GM21390 (cell line): ENCODE measurements around the gene CORO2A.

Source experiments
- ATAC-seq: cut with Tn5 transposase; IDR thresholded peaks from one replicate; pipeline ENCODE4 v1.9.1; 2021; ENCODE audit not compliant: unreplicated experiment

The CORO2A gene, protein sequence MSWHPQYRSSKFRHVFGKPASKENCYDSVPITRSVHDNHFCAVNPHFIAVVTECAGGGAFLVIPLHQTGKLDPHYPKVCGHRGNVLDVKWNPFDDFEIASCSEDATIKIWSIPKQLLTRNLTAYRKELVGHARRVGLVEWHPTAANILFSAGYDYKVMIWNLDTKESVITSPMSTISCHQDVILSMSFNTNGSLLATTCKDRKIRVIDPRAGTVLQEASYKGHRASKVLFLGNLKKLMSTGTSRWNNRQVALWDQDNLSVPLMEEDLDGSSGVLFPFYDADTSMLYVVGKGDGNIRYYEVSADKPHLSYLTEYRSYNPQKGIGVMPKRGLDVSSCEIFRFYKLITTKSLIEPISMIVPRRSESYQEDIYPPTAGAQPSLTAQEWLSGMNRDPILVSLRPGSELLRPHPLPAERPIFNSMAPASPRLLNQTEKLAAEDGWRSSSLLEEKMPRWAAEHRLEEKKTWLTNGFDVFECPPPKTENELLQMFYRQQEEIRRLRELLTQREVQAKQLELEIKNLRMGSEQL

DNA sequence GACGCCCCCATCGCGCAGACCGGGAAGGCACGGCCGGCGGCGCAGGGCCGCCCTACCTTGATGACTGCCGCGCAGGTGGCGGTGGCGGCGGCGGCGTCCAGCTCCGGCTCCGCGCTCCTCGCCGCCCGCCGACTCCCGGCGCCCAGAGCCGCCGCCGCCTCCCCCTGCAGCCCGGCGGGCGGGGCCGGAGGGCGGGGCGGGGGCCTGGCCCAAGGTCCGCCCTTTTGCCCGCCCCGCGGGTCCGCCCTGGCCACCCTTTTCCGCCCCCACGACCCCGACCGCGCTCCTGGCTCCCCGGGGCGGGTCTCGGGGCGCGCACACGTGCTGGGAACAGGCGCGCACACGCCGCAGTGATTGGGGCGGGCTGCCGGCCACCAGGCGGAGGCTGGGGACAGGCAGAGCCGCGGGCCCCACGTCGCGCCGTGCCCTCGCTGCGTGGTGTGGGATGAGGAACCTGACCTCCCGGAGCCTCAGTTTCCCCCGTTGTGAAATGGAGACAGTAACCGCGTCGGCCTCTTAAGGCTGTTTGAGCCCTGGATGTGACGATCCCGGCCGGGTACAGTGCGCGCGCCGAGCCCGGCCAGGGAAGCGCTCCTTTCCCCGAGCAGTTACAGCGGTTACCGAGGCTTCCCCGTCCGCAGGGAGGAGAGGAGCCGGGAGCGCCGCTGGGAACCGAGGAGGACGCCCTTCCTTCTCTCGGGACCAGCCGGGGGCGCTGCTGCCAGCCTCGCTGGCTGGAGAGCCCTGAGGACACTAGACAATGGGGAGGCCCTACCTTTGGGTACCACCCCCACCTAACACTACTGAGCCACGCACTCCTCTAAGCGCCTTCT lies at the start of gene CORO2A:
TSS of gene CORO2A (minus strand) at position 135 of the 833 bp plus-strand sequence. CDS start 34,977 bp downstream, outside the sequence.
- ATAC-seq, result peak; percentile 54

- no peak for ATAC-seq
Measured at GRCh38 chr9:98241357-98242300, 49.2 kb upstream of the CORO2A start.

DNA sequence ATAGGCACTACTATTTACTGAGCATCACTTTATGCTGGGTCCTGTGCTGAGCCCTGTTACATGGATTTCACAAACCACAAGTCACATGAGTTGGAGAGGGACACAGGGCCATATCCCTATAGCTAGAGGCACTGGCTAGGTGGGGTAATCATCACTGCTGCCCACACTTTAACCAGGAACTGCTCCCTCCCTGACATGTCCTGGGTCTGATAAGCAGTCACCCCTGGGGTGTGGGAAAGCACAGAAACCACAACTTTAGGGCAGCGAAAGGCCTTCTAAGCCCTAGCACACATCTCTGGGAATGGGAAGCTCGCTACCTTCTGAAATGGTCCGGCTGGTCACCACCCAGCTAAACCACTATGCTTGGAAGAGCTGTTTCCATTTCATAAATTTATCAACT lies 48.0 kb upstream of the CORO2A start:
- no peak for ATAC-seq

DNA sequence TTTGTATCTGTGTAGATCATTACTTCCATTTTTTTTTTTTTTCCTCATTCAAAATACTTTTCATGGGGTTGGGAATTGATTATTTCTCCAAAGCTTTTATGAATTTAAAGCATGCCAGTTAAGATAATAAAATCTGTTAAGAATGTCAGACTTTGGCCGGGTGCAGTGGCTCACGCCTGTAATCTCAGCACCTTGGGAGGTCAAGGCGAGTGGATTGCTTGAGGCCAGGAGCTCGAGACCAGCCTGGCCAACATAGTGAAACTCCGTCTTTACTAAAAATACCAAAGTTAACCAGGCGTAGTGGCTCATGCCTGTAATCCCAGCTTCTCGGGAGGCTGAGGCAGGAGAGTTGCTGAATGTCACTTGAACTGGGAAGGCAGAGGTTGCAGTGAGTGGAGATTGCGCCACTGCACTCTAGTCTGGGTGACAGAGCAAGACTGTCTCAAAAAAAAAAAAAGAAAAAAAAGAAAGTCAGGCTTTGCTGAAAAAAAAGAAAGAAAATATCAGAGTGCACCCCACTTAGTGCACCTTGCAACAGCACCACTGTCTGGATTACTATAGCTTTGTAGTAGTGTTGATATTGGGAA lies 44.6 kb upstream of the CORO2A start:
- no peak for ATAC-seq

GRCh38 chr9:98235126-98235525 lies 42.7 kb upstream of the CORO2A start:
- ATAC-seq, result no peak

- no peak for ATAC-seq
Measured at GRCh38 chr9:98234245-98234825, 41.9 kb upstream of the CORO2A start.

DNA sequence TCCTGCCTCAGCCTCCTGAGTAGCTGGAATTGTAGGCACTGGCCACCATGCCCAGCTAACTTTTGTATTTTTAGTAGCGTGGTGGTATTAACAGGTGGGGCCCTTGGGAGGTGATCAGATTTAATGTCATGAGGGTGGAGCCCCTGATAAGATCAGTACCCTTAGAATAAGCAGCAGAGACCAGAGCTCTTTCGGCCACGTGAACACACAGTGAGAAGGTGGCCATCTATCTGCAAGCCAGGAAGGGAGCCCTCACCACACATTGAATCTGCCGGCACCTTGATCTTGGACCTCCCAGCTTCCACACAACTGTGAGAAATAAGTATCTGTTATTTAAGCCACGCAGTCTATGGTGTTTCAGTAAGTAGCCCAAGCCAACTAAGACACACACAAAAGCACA lies 40.5 kb upstream of the CORO2A start:
- ATAC-seq, result no peak

- no peak for ATAC-seq
Measured at GRCh38 chr9:98231770-98232478, 39.5 kb upstream of the CORO2A start.

GRCh38 chr9:98230789-98231188 lies 38.4 kb upstream of the CORO2A start:
- no peak for ATAC-seq

DNA sequence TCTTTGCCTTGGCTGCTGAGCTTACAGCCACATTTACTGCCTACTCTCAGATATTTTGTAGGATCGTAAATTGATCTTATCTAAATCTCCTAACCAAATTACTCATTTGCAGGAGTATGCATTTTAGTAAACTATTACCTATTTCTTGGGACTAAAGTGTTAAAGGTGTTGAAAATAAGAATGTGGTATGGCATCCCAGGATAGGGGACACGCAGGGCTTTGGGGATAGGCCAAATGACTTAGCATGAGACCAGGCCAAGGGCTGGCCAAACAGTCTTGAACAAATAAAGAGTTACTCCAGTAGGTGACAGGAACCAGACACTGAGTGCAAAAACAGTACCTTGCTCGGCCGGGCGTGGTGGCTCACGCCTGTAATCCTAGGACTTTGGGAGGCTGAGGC lies 37.9 kb upstream of the CORO2A start:
- ATAC-seq, result no peak

DNA sequence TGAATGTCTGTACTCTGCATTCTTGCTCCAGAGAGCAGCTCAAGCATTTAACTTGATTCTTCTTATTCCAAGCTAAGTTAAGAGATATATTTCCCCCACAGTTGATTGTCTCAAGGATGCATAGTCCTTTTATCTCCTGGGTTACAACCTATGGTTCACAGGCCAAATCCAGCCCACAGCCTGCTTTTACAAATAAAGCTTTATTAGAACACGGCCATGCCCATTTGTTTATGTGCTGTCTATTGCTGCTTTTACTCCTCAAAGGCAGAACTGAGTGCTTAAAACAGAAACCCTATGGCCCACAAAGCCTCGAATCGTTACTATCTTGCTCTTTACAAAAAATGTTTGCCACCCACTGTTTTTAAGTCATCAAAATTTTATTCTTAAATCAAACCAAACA lies 37.2 kb upstream of the CORO2A start:
- ATAC-seq, result no peak

DNA sequence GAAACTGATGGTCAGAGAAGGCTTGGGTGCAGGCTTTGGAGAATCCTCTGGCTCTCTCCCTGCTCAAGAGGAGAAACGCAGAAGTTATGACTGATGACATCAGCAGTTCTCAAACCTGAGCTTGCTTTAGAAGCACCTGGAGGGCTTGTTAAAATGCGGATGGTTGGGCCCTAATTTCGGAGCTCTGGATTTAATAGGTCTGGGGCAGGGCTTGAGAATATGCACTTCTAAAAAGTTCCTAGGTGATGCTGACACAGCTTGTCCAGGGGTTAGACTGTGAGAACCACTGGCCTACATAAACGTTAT lies 36.6 kb upstream of the CORO2A start:
- no peak for ATAC-seq

GRCh38 chr9:98228392-98229089 lies 36.1 kb upstream of the CORO2A start:
- no peak for ATAC-seq

GRCh38 chr9:98227883-98228282 lies 35.4 kb upstream of the CORO2A start:
- no peak for ATAC-seq

- ATAC-seq, result no peak
Measured at GRCh38 chr9:98226957-98227356, 34.5 kb upstream of the CORO2A start.

DNA sequence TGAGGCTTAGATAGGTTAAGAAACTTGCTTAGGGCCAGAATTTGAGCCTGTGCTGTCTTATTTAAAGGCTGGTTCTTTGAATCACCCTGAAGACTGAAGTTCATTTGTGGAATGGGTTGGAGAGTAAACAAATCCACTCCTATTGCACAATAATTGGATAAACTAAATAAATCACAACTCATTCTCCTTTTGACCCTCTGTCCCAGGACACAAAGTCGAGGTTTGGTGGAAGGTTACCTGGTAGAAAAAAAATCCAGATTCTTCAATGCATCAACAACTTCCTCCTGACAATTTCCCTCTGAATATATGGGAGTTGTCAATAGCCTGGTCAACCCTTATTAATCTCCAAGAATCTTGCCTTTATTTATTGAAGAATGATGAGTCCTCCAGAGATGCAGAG lies 34.1 kb upstream of the CORO2A start:
- ATAC-seq, result no peak

GRCh38 chr9:98225015-98225442 lies 32.6 kb upstream of the CORO2A start:
- no peak for ATAC-seq

- ATAC-seq, result no peak
Measured at GRCh38 chr9:98222885-98223691, 30.7 kb upstream of the CORO2A start.
